BJ (cell line): ENCODE data around the gene NAA10. TPM values are rescaled to one million over a fixed set of nuclear protein-coding genes. Genes with fewer than 3 reads are reported as not detected.

Experiments used
- CTCF ChIA-PET: fragments of 350-600 bp; formaldehyde crosslinking; extraction: SDS; loops from one replicate; lab custom pipeline; 2021; ENCODE audit warnings: antibody characterized with exemption, inconsistent platforms; lab: Yijun Ruan, JAX
- POLR2A ChIA-PET: fragments of 300-600 bp; sonication (Branson Sonifier 250); formaldehyde crosslinking; extraction: SDS; loops from one replicate; lab custom pipeline; 2021; ENCODE audit warnings: antibody characterized with exemption; lab: Charles Lee
- DNase-seq: peaks from one replicate; pipeline ENCODE4 v3.0.0-alpha.2; 2011; ENCODE audit warnings: low read depth
- H3K27me3 ChIP-seq: 2 replicates; pipeline ENCODE4 v1.6.0; 2011; ENCODE audit warnings: low read length; ENCODE audit not compliant: control insufficient read depth, insufficient read depth
- H3K36me3 ChIP-seq: 2 replicates; pipeline ENCODE4 v1.5.1; 2011; ENCODE audit warnings: low read length; ENCODE audit not compliant: control insufficient read depth, insufficient read depth
- H3K4me3 ChIP-seq: 2 replicates; pipeline ENCODE4 v1.5.1; 2011; ENCODE audit warnings: low read depth, mild to moderate bottlenecking, control low read depth, low read length
- polyA plus RNA-seq: library from polyadenylated mRNA; depleted of rRNA; stranded (reverse); fragments of >200 nt; gene quantifications from 2 replicates; pipeline ENCODE4 v1.2.3, GENCODE V29; 2011
- TF ChIP-seq, protein P1 (sequence below): IDR thresholded peaks from 2 replicates; pipeline ENCODE4 v1.5.1; 2011; ENCODE audit warnings: low read depth, mild to moderate bottlenecking, control low read depth, inconsistent platforms, low read length, moderate library complexity; ENCODE audit not compliant: insufficient read depth

Gene NAA10
- polyA plus RNA-seq, 1 experiment, result 76.0 TPM

DNA sequence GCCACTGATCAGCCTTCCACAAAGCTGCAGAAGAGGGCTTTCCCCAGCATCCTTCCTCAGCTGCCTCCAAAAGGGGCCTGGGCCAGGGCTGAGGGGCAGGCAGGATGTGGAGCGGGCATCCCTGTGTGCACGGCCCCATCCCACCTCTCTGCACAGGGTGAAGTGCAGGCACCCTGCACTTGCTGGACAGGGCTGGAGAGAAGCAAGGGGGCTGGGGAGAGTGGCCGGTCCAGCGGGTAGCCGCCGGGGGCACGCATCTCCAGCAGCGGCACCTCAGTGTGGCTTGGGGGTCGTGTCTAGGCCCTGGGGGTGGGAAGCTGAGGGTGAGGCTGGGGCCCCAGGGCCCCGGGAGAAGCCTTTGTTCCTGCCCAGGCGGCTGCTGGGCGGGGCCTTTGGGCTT lies 27.4 kb downstream of the NAA10 start:
- POLR2A ChIA-PET, result no interaction called here
- H3K36me3 ChIP-seq, result no peaks in the 10 kb centered on the region
- H3K27me3 ChIP-seq, result no peaks in the 10 kb centered on the region
- TF ChIP-seq, protein P1, sequence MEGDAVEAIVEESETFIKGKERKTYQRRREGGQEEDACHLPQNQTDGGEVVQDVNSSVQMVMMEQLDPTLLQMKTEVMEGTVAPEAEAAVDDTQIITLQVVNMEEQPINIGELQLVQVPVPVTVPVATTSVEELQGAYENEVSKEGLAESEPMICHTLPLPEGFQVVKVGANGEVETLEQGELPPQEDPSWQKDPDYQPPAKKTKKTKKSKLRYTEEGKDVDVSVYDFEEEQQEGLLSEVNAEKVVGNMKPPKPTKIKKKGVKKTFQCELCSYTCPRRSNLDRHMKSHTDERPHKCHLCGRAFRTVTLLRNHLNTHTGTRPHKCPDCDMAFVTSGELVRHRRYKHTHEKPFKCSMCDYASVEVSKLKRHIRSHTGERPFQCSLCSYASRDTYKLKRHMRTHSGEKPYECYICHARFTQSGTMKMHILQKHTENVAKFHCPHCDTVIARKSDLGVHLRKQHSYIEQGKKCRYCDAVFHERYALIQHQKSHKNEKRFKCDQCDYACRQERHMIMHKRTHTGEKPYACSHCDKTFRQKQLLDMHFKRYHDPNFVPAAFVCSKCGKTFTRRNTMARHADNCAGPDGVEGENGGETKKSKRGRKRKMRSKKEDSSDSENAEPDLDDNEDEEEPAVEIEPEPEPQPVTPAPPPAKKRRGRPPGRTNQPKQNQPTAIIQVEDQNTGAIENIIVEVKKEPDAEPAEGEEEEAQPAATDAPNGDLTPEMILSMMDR, result no peak
- no peak for DNase-seq
- CTCF ChIA-PET, result interaction anchor here (1.2 to 1.4 kb wide), 2 partner anchors 15 to 143 kb away, joined by 3 to 5 read pairs; partner anchors contain the start of gene PLXNB3
- H3K4me3 ChIP-seq, result no peak overlapping the region

DNA sequence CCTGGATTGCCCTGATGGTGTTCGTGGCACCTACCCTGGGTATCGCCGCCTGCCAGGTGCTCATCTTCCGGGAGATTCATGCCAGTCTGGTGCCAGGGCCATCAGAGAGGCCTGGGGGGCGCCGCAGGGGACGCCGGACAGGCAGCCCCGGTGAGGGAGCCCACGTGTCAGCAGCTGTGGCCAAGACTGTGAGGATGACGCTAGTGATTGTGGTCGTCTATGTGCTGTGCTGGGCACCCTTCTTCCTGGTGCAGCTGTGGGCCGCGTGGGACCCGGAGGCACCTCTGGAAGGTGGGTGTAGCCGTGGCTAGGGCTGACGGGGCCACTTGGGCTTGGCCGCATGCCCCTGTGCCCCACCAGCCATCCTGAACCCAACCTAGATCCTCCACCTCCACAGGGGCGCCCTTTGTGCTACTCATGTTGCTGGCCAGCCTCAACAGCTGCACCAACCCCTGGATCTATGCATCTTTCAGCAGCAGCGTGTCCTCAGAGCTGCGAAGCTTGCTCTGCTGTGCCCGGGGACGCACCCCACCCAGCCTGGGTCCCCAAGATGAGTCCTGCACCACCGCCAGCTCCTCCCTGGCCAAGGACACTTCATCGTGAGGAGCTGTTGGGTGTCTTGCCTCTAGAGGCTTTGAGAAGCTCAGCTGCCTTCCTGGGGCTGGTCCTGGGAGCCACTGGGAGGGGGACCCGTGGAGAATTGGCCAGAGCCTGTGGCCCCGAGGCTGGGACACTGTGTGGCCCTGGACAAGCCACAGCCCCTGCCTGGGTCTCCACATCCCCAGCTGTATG lies 28.5 kb downstream of the NAA10 start:
- ChIA-PET CTCF (interaction anchor here (1.0 to 1.4 kb wide), 3 partner anchors 16 to 142 kb away, joined by 3 to 5 read pairs (median 3); partner anchors contain the start of gene PLXNB3), POLR2A (no interaction called here)
- DNase-seq, result no peak
- Histone ChIP-seq H3K36me3 (no peaks in the 10 kb centered on the region), H3K27me3 (no peaks in the 10 kb centered on the region), H3K4me3 (no peak overlapping the region)
- TF ChIP-seq, protein P1, result no peak

DNA sequence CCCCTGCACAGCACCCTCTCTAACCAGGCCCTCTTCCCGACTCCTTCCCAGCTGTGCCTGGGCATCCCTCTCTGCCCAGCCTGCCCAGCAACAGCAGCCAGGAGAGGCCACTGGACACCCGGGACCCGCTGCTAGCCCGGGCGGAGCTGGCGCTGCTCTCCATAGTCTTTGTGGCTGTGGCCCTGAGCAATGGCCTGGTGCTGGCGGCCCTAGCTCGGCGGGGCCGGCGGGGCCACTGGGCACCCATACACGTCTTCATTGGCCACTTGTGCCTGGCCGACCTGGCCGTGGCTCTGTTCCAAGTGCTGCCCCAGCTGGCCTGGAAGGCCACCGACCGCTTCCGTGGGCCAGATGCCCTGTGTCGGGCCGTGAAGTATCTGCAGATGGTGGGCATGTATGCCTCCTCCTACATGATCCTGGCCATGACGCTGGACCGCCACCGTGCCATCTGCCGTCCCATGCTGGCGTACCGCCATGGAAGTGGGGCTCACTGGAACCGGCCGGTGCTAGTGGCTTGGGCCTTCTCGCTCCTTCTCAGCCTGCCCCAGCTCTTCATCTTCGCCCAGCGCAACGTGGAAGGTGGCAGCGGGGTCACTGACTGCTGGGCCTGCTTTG lies 29.2 kb downstream of the NAA10 start:
- TF ChIP-seq, protein P1, result no peak
- H3K4me3 ChIP-seq, result no peak overlapping the region
- ChIA-PET CTCF (no interaction called here), POLR2A (no interaction called here)
- no peaks in the 10 kb centered on the region for H3K27me3 ChIP-seq
- no peaks in the 10 kb centered on the region for H3K36me3 ChIP-seq
- no peak for DNase-seq

DNA sequence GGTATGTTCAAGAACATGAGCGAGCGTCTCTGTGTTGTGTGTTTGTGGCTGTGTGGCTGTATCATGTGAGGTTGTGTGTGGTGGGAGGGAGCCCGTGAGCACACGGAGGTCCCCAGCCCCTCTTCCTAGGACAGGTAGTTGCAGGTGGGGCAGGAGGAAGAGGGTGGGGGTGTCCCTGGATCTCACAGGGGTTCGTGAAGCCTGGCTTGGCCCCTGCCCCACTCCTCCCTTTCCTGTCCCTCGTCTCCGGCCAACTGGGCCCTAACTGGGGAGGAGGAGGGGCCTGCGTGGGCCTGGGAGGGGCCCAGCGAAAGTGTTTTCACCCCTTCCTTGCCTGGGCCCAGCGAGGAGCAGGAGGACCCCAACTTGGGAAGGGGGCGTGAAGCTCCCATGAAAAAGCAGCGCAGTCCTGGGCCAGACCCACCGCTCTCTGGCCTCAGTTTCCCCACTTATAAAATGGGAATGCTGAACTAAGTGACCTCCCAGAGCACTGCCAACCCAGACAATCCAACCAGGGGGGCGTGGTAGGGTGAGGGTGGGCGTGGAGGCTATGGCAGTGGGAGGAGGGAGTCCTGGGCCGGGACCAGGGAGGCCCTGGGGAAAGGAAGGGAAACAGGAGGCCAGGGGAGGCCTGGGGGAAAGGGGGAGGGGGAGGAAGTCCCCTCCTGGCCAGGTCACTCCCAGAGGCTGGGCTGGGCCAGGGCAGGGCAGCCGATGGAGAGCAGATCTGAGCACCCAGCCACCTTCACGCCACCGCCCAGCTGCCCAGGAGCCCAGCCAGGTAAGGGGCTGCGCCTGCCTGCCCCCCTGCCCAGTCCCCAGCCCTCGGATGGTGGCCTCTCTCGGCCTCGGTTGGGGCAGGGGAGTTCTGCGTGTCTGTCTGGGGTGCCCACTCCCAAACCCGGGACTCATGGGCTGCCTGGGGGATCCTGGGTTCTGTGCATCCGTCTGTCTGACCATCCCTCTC lies 30.6 kb downstream of the NAA10 start, which contains the start of gene AVPR2:
AVPR2 (plus strand) TSS at position 683 of the 967 bp plus-strand sequence. CDS start 473 bp downstream, outside the sequence.
- TF ChIP-seq, protein P1, result no peak
- DNase-seq, result no peak
- no peak within 1 kb of the TSS for H3K4me3 ChIP-seq
- H3K36me3 ChIP-seq, result no peaks in the 10 kb centered on the region
- H3K27me3 ChIP-seq, result no peaks in the 10 kb centered on the region
- POLR2A ChIA-PET, result no interaction called here
- CTCF ChIA-PET, result no interaction called here
